K562 (cell line): ENCODE results near the gene IQCE. TPM values are rescaled to one million over a fixed set of nuclear protein-coding genes. Genes with fewer than 3 reads are reported as not detected.

Experiments
- ATAC-seq: fragments of 200-7000 bp; cut with Tn5 transposase; 3 replicates; pipeline ENCODE4 v1.9.1; 2020; ENCODE audit warnings: moderate library complexity
- BruUV-seq: library from RNA; stranded (reverse); fragments of 400-500 nt; replicated peaks from 2 replicates; lab custom pipeline; 2021; lab: Mats Ljungman, UMichigan
- CTCF ChIA-PET: fragments of 300-600 bp; formaldehyde crosslinking; extraction: SDS; loops from one replicate; lab custom pipeline; 2021; ENCODE audit warnings: low intra/inter-chr PET ratio; lab: Yijun Ruan, JAX
- POLR2A ChIA-PET: fragments of 300-600, 350-650 bp; sonication (Branson Sonifier 250); formaldehyde crosslinking; extraction: SDS; loops from one replicate; lab custom pipeline; 2021; ENCODE audit warnings: antibody characterized with exemption, inconsistent platforms; lab: Yijun Ruan, JAX
- DNase-seq, 4 experiments: peaks; one replicate each; pipeline versions ENCODE4 v3.0.0 to v3.0.0-alpha.2; 2011 to 2018; ENCODE audit warnings: low spot score in 3 of 4, mixed read lengths in 3 of 4; ENCODE audit errors: extremely low read depth in 1 of 4
- FAIRE-seq: peaks from 2 replicates; lab custom pipeline; 2011; peaks lifted over from hg19 to GRCh38; lab: Jason Lieb, UNC
- H2AFZ ChIP-seq: 2 replicates; pipeline ENCODE4 v1.6.0; 2011; ENCODE audit warnings: low read depth, low read length, control low read depth, inconsistent platforms
- H3K27ac ChIP-seq: fragments of 200-600 bp; 3 replicates; pipeline ENCODE4 v1.8.0; 2011; ENCODE audit warnings: low read depth, mild to moderate bottlenecking, control low read depth, inconsistent platforms, low read length, moderate library complexity, mixed read lengths; ENCODE audit errors: extremely low read depth
- H3K27me3 ChIP-seq, 2 experiments: fragments of 300-600 bp in 1 of 2; 2 replicates in 1 of 2; 3 replicates in 1 of 2; pipeline versions ENCODE4 v1.6.0 to v1.8.0; 2011; ENCODE audit warnings: inconsistent platforms in 2 of 2, low read length in 2 of 2, mild to moderate bottlenecking in 1 of 2, mixed read lengths in 1 of 2, moderate library complexity in 1 of 2; ENCODE audit not compliant: control insufficient read depth in 2 of 2, insufficient read depth in 2 of 2
- H3K36me3 ChIP-seq: fragments of 300-600 bp; 3 replicates; pipeline ENCODE4 v1.8.0; 2011; ENCODE audit warnings: mild to moderate bottlenecking, low read length, inconsistent platforms; ENCODE audit not compliant: control insufficient read depth, insufficient read depth
- H3K4me1 ChIP-seq, 2 experiments: fragments of 200-600 bp in 1 of 2; replicated peaks in 1 of 2; 2 replicates in 1 of 2; 3 replicates in 1 of 2; pipeline versions ENCODE4 v1.5.1 to v1.8.0; 2011; ENCODE audit warnings: inconsistent platforms in 2 of 2, low read length in 2 of 2, mild to moderate bottlenecking in 1 of 2, mixed read lengths in 1 of 2, moderate library complexity in 1 of 2; ENCODE audit not compliant: control insufficient read depth in 2 of 2, insufficient read depth in 2 of 2
- H3K4me2 ChIP-seq: 2 replicates; pipeline ENCODE4 v1.6.1; 2011; ENCODE audit warnings: low read length, control low read depth, inconsistent platforms, mixed read lengths; ENCODE audit not compliant: insufficient read depth
- H3K4me3 ChIP-seq: fragments of 200-600 bp; sonication (generic), shearing (Covaris generic); 2 replicates; pipeline ENCODE4 v1.5.1; 2016; ENCODE audit warnings: control low read depth, inconsistent platforms
- H3K79me2 ChIP-seq: fragments of 200-600 bp; 3 replicates; pipeline ENCODE4 v1.8.0; 2011; ENCODE audit warnings: low read length, inconsistent platforms; ENCODE audit not compliant: control insufficient read depth, insufficient read depth
- H3K9ac ChIP-seq, 2 experiments: 2 replicates each; pipeline versions ENCODE4 v1.6.0 to v1.6.1; 2011; ENCODE audit warnings: low read depth in 2 of 2, low read length in 2 of 2, control low read depth in 1 of 2, inconsistent platforms in 1 of 2, mild to moderate bottlenecking in 1 of 2, mixed read lengths in 1 of 2; ENCODE audit not compliant: insufficient read depth in 1 of 2
- H3K9me1 ChIP-seq: one replicate; pipeline ENCODE4 v1.6.0; 2011; ENCODE audit warnings: inconsistent platforms, mild to moderate bottlenecking, low read length, moderate library complexity; ENCODE audit not compliant: control insufficient read depth, insufficient read depth
- H3K9me3 ChIP-seq: replicated peaks from 2 replicates; pipeline ENCODE4 v1.5.1; 2011; ENCODE audit warnings: low read depth, low read length, inconsistent platforms; ENCODE audit not compliant: control insufficient read depth, insufficient read depth
- H4K20me1 ChIP-seq: replicated peaks from 2 replicates; pipeline ENCODE4 v1.6.1; 2011; ENCODE audit warnings: low read length, inconsistent platforms, mixed read lengths; ENCODE audit not compliant: control insufficient read depth, insufficient read depth
- HBP1 ChIP-seq: fragments of 450-650 bp; formaldehyde crosslinking; IDR thresholded peaks from 2 replicates; pipeline ENCODE4 v1.4.0; 2022; ENCODE audit warnings: missing genetic modification characterization
- PTBP1 ChIP-seq: fragments of 200-400 bp; formaldehyde crosslinking; IDR thresholded peaks from 2 replicates; pipeline ENCODE4 v1.6.1; 2017; ENCODE audit warnings: low read depth, low read length
- SNRNP70 ChIP-seq: fragments of 200-400 bp; formaldehyde crosslinking; optimal IDR thresholded peaks from 2 replicates; pipeline ENCODE3; 2017; ENCODE audit warnings: low read depth, low read length
- ZBTB17 ChIP-seq: fragments of 450-650 bp; formaldehyde crosslinking; IDR thresholded peaks from 2 replicates; pipeline ENCODE4 v1.4.0; 2020; ENCODE audit warnings: mild to moderate bottlenecking
- ZNF121 ChIP-seq: sonication (generic); formaldehyde crosslinking; conservative IDR thresholded peaks from 2 replicates; pipeline ENCODE4 v1.8.0; 2022; ENCODE audit warnings: missing genetic modification reagents
- ZNF347 ChIP-seq: fragments of 450-650 bp; formaldehyde crosslinking; IDR thresholded peaks from 2 replicates; pipeline ENCODE4 v1.4.0; 2020; ENCODE audit warnings: low read depth, mild to moderate bottlenecking, moderate library complexity
- ZNF384 ChIP-seq: IDR thresholded peaks from 2 replicates; pipeline ENCODE4 v1.6.1; 2012; ENCODE audit warnings: low read depth, low read length, improper control_type of control experiment
- WGBS: fragments of 100-300 bp; shearing (Covaris generic); methylation state at CpG from one replicate; pipeline ENCODE4 v1.1.6; 2016; ENCODE audit warnings: low coverage, mixed read lengths; ENCODE audit not compliant: insufficient coverage; ENCODE audit errors: missing lambda C conversion rate; 5-methylcytosine and 5-hydroxymethylcytosine counted together
- in situ Hi-C: fragments of 300-500 bp; cut with MboI; formaldehyde crosslinking; loops from 4 replicates; pipeline ENCODE4 v1.15.0; 2018; ENCODE audit warnings: inconsistent platforms, mixed read lengths
- intact Hi-C: fragments of 100-400 bp; cut with micrococcal nuclease; formaldehyde crosslinking; loops from 2 replicates; pipeline ENCODE4 v1.14.2; 2022
- polyA plus RNA-seq, 8 experiments: library from polyadenylated mRNA; depleted of rRNA in 4 of 8; stranded (reverse) in 5 of 8; unstranded in 3 of 8; fragments of >200 nt; fragmentation: Nextera tagmentation in 2 of 8; fragmentation: Illumina TruSeq in 1 of 8; extraction: Ambion mirVana in 2 of 8; extraction: Trizol in 1 of 8; gene quantifications; 2 replicates each; pipeline versions ENCODE4 v1.2.1 to v1.2.3, GENCODE V29; 2011 to 2014; ENCODE audit warnings: inconsistent platforms in 1 of 8, missing spikeins in 1 of 8
- total RNA-seq, 7 experiments: library from RNA; depleted of rRNA in 6 of 7; stranded (reverse); fragments of >200 nt in 6 of 7; fragmentation: Illumina TruSeq in 2 of 7; extraction: Trizol in 2 of 7; gene quantifications; 2 replicates each; pipeline versions ENCODE4 v1.2.1 to v1.2.3, GENCODE V29; 2011 to 2021; ENCODE audit warnings: low replicate concordance in 1 of 7

Gene IQCE
- total and polyA plus RNA-seq, 9 of the 15 experiments (the other 6 are each of a cell fraction or from before 2014, with no cell fraction given), result 0.18 to 8.5 (median 4.2) TPM

- TF ChIP-seq ZBTB17 (no peak), SNRNP70 (no peak), PTBP1 (no peak), HBP1 (CRISPR knock-in tag) (0 out of 2 replicates have a peak, but pooled peaks have one; percentile 24)
These were observed 6.3 kb downstream of the IQCE start (continued) for GRCh38 chr7:2564970-2565540.

GRCh38 chr7:2566348-2566889 is 7.6 kb downstream of the IQCE start:
- Histone ChIP-seq H4K20me1 (peaks cover 12% of the 10 kb centered on the region), H3K79me2 (no peaks in the 10 kb centered on the region), H3K9ac (no peak overlapping the region), H3K9me3 (no peaks in the 10 kb centered on the region), H3K4me2 (no peak overlapping the region), H3K36me3 (no peaks in the 10 kb centered on the region; the same call in 2 of the 3 replicates), H3K4me3 (no peak overlapping the region), H3K9me1 (no peaks in the 10 kb centered on the region), H3K4me1 (peaks cover 2 to 6% of the 10 kb centered on the region in 2 experiments; a peak in 3 of 5 replicates), H3K27ac (no peak overlapping the region), H3K27me3 (no peaks in the 10 kb centered on the region), H2AFZ (no peak overlapping the region)
- CTCF ChIA-PET, result no interaction called here
- TF ChIP-seq ZNF384 (0 out of 2 replicates have a peak, but pooled peaks have one; percentile 27), ZNF347 (CRISPR knock-in tag) (no peak), ZNF121 (CRISPR knock-in tag) (peak; percentile 94)
- no peak for DNase-seq
- POLR2A ChIA-PET, result no interaction called here
- intact Hi-C loops (loop anchor here (5.0 to 10.0 kb wide), 3 partner anchors 88 to 118 kb away; partner anchors contain the start of genes AMZ1 and GRIFIN), in situ Hi-C loops (no loop called here)
- FAIRE-seq, result no peak
- WGBS, result 43% methylated on average over 7 of the region's 8 CpGs
- no TSS peak for BruUV-seq
- no peak for ATAC-seq
